NCI-H187 (cell line): ENCODE results near the gene POP5.
A peak's percentile ranks its signal among the peaks of the same experiment; 100 is the strongest.
"Not testable (repeated sequence)": the region's sequence is repeated elsewhere in the genome, so short reads cannot be mapped to it uniquely, and the experiment has no call there.

Experiments
- DNase-seq, 2 experiments: peaks; one replicate each; lab custom pipeline; 2025; lab: John Stamatoyannopoulos, UW

The POP5 gene, protein sequence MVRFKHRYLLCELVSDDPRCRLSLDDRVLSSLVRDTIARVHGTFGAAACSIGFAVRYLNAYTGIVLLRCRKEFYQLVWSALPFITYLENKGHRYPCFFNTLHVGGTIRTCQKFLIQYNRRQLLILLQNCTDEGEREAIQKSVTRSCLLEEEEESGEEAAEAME

DNA sequence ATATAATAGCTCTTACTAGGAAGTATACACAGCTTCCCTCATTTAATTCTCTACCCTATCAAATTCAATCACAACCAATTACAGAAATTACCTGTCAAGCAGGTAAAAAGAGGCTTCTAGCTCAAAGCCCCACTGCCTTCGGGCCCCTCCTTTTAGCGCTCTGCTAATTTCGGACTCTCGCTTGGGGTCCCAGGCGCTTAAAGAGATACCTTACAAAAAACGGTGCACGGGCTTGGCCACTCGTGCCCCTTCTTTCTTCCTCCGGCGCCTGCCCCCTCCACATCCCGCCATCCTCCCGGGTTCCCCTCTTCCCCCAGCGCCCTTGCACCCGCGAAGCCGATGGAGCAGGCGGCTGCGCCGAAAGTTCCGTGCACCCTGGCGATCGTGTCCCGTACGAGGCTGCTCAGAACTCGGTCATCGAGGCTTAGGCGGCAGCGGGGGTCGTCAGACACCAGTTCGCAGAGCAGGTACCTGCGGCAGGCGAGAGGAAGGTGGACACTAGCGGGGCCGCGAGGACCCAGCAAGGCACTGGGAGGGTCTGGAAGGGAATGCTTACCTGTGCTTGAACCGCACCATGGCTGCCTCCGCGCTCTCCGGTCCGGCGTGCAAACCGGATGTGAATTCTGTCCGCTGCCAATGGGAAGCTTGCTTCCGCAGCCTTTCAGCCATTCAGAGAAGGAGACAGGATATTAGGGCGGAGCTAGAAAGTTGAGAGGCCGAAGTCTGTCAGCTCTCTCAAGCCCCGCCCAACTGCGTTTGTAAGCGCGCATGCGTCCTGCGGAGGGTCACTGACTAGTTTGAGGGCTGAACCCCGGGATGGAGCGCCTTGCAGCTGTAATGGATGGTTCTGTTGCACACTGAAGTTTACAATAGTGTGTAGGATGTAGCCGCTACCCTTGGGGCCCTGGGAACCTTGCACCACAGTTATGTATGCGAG, at the start of gene POP5:
Gene POP5 (minus strand): TSS at position 616 of the 937 bp plus-strand sequence. CDS start 40 bp downstream, at position 576.
- peak; percentile 98 to 99 for DNase-seq

DNA sequence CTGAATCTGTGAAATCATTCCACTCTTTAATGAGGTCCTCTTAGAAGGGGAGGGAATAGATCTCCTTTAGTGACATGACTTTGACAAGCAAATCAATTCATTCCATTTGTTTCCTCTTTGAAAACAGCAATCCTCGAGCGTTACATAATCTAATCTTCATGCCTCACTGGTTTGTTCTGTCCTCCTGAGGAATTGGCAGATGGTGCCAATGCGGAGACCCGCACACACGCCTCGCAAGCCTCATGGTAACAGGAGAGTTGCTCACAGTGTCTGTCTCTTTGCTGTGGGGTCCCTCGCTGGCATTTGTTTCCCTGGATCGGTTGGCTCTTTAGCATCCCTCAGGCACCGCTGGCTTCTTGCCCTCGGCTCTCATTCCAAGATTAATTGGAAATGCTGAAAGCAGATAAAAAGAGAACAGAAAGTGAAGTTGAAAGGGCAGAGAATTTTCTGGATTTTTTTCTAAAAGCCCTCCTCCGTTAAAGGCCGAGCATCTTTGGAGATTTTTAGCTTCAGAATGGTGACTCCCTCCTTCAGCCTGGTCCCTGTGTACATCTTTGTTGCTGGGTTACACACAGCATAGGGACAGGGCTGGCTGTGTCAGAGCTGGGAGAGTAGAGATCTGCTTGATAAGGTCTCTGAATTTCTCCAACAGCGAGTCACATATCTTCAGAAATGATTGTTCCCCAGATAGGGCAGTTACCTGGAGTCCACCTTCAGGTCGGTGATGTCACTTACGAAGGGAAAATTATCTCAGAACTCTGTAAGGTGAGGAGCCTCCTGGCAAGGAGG, 49.1 kb upstream of the POP5 start:
- DNase-seq = no peak

DNA sequence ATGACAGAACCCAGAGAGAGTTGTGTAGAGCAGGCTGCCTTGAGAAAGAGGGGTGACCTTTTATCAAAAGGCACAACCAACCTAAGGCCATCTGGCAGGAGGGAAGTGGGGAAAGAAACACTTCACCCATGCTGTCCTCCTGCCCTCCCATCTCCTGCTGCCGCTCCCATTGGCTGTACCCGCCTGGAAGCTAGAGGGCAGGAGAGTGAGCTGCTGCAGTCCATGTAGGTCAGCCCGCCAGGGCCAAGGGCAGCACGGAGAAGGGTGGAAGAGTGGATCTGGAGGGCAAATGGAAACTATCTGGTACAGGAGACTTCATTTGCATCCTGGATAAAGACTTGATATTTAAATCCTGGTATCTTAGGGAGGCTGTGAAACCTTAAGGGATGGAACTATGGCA, 47.7 kb upstream of the POP5 start:
- no peak for DNase-seq

DNA sequence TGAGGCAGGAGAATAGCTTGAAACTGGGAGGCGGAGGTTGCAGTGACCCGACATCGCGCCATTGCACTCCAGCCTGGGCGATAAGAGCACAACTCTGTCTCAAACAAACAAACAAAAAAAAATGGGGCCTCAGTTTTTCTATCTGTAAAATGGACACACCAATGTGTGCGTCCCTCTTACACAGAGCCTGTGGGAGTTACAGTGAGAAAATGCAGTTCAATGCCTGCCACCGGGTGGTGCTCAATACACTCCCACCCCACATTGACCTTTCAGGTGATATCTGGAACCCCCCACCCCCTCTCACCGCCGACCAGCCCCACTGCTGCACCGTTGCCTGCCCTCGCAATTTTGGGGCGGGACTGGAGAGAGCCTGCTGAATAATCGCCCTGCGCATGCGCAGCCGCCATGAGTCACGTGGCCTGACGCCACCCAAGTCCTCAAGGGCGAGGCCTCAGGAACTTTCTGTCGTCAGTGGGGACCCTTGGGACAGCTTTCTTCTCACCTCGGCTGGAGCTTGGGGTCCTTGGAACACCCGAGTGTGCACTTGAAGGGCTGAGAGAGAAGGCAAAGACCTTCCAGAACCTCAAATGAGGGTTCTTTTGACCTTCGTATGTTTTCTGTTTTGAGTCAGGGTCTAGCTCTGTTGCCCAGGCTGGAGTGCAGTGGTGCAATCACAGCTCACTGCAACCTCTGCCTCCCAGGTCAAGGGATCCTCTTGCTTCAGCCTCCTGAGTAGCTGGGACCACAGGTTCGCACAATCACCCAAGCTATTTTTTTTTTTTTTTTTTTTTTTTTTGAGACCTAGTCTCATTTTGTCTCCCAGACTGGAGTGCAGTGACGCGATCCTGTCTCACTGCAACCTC, 44.6 kb upstream of the POP5 start:
- DNase-seq = no peak

DNA sequence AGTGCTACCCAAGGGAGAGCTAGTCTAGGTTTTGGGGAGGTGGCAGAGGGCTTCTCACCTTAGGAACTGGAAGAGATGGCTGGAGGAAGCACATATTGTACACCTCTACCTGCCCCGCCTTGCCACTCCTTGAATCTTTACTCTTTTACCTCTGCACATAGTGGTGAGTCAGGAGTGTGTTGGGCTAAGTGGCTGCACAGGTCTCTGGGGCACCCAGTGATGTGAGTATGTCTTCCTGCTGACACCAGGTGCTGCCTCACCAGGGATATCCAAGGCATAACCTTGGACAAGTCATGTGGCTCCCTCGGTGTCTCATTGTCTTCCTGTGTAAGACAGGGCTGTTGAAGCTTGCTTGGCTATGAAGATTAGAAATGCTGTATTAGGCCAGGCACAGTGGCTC, 39.4 kb upstream of the POP5 start:
- no peak for DNase-seq

DNA sequence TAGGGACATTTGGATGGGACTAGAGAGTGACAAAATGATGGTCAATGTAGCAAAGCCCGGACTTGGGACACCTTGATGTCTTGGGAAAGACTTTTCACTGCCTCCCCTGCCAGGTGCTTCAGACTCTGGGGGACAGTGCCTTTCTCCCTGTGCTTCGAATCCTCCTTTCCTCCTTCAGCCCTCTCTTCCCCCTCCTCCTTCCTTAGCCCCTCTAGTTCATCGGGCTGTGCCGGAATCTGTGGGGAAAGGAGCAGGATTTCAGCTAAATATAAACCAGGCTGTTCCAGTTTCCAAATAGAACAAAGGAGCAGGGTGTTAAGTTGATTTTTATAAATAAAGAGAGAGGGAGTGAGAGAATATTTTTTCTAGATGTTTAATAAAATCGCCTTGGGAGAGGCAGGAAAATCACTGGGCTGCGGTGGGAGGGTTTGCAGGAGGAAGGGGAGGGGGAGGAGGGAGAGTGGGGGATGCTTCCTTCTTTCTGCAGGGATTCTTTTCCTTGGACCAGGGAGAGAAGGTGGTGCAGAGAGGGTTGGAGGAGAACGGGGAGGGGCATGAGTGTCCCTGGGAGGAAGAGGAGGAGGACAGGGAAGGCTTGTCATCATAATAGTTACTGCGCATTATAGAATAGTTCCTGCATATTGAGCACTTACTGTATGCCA, 37.9 kb upstream of the POP5 start:
- DNase-seq = no peak

DNA sequence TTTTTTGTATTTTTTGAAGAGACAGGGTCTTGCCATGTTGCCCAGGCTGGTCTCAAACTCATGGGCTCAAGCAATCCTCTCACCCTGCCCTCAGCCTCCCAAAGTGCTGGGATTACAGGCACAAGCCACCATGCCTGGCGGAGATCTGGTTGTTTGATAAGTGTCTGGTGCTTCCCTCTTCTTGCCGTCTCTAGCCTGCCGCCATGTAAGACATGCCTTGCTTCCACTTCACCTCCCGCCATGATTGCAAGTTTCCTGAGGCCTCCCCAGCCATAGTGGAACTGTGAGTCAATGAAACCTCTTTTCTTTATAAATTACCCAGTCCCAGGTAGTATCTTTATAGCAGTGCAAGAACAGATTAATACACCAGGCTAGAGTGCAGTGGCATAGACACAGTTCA, 36.6 kb upstream of the POP5 start:
- DNase-seq = not testable (repeated sequence)

DNA sequence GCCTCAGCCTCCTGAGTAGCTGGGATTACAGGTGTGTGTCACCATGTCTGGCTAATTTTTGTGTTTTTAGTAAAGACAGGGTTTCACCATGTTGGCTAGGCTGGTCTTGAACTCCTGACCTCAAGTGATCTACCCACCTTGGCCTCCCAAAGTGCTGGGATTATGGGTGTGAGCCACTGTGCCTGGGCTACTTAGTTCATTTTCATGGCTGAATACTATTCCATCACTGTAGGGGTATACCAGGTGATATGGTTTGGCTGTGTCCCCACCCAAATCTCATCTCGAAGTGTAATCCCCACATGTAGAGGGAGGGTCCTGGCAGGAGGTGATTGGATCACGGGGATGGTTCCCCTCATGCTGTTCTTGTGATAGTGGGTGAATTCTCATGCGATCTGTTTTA, 36.0 kb upstream of the POP5 start:
- not testable (repeated sequence) for DNase-seq

DNA sequence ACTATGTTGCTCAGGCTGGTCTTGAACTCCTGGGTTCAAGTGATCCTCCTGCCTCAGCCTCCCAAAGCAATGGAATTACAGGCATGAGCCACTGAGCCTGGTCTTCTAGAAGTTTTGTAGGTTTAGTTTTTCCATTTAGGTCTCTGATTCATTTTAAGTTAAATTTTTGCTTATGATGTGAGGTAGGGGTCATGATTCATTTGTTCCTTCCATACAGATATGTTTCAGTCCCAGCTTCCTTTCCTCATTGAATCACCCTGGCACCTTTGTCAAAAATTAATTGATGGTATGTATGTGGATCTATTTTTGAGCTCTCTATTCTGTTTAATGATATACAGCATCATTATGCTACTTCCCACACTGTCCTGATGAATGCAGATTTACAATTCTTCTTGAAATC, 33.6 kb upstream of the POP5 start:
- no peak for DNase-seq

DNA sequence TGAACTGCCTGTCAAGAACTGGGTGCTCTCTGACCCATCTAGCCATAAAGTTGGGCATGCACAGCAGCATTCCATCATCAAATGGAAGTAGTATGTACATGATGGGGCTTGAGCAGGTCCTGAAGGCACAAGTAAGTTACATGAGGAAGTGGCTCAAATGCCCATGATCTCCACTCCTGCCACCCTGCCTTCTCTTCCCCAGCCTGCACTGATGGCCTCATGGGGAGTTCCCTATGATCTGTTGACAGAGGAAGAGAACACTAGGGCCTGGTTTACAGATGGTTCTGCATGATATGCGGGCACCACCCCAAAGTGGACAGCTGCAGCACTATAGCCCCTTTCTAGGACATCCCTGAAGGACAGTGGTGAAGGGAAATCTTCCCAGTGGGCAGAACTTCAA, 30.3 kb upstream of the POP5 start:
- not testable (repeated sequence) for DNase-seq

DNA sequence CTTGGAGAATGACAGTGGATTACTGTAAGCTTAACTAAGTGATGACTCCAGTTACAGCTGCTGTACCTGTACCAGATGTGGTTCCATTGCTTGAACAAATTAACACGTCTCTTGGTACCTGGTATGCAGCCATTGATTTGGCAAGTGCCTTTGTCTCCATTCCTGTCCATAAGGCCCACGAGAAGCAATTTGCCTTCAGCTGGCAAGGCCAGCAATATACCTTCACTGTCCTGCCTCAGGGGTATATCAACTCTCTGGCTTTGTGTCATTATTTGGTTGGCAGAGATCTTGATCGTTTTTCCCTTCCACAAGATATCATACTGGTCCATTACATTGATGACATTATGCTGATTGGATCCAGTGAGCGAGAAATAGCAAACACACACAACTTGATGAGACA, 29.4 kb upstream of the POP5 start:
- DNase-seq = no peak

DNA sequence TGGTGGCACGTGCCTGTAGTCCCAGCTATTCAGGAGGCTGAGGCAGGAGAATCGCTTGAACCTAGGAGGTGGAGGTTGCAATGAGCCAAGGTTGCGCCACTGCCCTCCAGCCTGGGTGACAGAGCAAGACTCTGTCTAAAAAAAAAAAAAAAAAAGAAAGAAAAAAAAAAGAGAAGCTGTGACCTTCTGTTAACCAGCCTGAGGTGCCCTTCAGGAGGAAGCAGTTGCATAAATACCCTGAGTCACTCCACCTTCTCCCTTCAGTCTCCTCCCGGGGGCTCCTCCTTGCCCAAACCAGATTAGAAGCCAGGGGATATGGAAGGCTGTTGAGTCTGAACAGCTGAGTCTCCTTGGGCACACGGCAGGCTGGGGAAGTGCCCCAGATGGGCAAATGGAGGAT, 21.2 kb upstream of the POP5 start:
- not testable (repeated sequence) for DNase-seq

DNA sequence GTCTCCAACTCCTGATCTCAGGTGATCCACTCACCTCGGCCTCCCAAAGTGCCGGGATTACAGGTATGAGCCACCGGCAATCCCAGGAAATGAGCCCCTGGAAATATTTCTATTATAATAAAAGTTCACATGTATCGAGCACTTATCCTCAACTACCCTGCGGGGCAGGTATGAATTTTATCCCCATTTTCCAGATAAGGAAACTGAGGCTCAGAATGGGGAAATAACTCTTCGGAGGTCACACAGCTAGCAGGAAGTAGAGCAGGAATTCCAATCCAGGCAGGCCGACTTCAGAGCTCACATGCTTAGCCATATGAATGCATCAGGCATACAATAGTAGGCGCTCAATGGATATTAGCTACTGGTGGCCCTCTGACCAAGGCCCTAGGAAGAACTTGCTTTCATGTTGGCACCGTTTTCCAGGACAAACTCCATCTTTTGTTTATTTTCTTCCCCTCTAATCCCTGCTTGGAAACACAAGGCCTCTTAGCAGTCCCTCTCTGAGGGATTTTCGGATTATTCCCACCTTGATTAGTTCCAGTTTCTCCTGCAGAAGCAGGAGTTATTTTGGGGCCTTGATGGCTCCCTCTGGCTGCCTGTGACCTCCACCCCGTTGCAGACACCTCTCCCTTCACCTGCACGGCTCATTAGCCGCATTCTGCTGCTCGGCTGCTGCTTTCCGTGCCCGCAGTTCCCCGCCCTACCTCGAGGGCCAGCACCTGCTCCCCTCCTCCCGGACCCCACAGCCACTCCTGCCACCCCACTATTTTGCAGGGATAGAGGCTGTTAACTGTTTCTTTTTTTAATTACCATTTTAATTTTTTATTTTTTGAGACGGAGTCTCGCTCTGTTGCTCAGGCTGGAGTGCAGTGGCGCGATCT, 18.7 kb upstream of the POP5 start:
- DNase-seq = no peak

DNA sequence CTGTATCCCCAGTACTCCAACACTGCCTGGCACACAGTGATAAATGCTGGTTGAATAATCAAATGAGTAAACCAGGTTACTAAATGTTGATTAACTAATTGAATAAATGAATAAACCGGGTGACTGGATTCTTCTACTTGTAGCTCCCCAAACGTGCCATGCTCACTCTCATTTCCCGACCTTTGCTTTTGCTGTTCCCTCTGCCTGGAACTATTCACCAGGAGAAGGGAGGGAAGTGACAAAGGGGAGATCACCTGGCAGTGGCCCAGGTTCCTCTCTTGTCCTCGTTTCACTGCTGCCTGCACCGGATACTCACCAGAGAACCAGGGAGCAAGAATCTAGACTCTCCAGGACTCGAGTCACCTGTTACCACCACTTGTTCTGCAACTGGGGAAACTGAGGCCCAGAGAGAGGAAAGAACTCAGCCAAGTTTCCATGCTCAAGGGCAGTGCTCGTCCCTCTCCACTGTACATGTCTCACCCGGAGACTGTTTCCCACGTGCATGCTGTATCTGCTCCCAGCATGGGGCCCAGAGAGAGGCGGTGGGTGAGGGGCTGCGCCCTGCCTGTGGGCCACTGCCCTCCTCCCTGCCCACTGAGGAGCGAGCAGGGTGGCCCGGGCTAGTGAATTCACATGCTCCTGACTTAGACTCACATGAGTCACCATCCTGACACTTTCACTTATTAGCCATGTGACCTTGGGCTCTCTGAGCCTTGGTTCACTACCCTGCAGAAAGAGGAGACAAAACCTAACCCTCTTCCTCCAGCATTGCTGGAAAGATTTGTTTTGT, 17.7 kb upstream of the POP5 start:
- DNase-seq = no peak

DNA sequence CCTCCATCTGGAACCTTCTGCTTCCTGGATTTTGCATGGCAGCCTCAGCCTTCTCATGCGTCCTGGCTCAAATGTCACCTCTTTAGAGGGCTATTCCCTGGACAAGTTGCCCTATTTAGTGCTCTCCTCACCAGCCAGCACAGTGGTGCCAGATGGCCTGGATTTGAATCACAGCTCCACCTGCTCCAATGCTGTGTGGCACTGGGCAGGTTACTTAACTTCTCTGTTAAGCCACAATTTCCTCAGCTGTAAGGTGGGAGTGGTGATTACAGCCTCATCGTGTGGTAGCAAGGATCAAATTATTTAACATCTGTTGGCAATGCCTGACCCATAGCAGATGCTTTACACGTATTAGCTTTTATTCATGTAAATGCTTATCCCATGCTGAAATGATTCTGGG, 16.7 kb upstream of the POP5 start:
- no peak for DNase-seq

DNA sequence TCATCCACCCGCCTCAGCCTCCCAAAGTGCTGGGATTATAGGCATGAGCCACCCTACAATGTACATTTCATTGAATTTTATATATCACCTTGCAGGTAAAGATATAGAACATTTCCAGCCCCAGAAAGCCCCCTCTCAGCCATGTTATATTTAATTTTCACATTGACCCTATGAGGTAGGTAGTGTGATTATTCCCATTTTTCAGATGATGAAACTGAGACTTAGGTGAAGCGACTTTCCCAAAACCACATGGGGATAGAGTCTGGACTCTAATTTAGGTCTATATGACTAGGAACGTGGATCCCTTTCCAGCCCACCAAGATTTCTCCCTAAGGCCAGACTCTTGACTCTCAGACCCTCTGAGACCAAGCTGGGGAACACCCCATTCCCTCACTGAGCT, 15.7 kb upstream of the POP5 start:
- no peak for DNase-seq

DNA sequence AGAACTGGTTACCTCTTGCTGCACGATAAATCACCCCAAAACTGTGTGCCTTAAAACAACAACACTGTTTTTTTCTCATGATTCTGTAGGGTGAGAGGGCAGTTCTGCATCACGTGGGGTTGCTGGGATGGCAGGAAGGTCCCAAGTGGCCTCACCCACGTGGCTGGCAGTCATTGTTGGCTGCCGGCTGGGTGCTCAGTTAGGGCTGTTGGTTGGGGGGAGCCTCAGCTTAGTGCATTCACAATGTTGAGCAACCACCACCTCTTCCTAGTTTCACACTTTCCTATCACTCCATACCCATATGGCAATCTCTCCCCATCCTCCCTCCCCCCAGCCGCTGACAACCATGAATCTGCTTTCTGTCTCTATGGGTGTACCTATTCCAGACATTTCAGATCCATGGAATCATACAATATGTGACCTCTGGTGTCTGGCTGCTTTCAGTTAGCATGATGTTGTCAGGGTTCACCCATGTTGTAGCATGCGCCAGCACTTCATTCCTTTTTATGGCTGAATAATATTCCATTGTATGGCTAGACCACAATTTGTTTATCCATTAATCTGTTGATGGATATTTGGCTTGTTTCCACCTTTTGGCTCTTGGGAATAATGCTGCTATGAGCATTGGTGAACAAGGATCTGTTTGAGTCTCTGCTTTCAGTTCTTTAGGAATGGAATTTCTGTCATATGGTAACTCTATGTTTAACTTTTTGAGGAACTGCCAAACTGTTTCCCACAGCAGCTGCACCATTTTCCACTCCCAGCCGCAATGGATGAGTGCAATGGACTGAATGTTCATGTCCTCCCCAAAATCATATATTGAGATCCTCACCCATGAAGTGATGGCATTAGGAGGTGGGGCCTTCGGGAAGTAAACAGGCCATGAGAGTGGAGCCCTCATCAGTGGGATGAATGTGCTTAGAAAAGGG, 11.2 kb upstream of the POP5 start:
- DNase-seq = no peak

DNA sequence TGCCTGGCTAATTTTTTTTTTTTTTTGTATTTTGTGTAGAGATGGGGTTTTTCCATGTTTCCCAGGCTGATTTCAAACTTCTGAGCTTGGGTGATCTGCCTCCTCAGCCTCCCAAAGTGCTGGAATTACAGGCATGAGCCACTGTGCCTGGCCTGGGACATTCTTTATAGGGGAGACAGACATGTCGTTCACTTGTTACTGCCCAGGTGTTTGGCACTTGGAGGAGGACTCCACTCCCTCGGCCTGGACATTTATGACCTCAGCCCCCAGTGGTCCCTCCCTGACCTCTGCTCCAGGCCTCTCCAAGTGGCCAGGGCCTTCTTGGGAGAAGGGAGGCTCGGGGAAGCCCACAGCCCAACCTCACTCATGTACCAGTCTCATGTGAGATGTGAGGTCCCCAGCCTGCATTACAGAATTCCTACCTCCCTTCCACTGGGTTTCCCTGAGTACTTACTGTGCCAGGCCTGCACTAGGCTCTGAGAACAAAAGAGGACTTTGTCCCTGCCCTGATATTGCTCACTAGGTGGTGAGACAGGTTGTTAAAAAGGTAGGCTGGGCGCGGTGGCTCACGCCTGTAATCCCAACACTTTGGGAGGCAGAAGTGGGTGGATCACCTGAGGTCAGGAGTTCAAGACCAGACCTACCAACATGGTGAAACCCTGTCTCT, 9.7 kb upstream of the POP5 start:
- DNase-seq = no peak
